T-helper 2 cell treated with Interferon-gamma antibody and Interleukin-4, amounts not matched to agents 5 μg/mL and 100 μg/mL, for 36 hours (primary cell): ENCODE results near the gene TECPR1.

Source experiments
- DNase-seq: peaks from one replicate; pipeline ENCODE4 v3.0.0; 2021; ENCODE audit warnings: low spot score
- H3K27ac Mint-ChIP-seq: one replicate; pipeline ENCODE4 v1.8.0; 2021; ENCODE audit warnings: mild to moderate bottlenecking, mixed read lengths
- H3K27me3 Mint-ChIP-seq: one replicate; pipeline ENCODE4 v1.8.0; 2021; ENCODE audit warnings: low read depth, mixed read lengths
- H3K36me3 Mint-ChIP-seq: one replicate; pipeline ENCODE4 v1.8.0; 2021; ENCODE audit warnings: low read depth, mixed read lengths
- H3K4me1 Mint-ChIP-seq: one replicate; pipeline ENCODE4 v1.8.0; 2021; ENCODE audit warnings: low read depth, mixed read lengths
- H3K4me3 Mint-ChIP-seq: one replicate; pipeline ENCODE4 v1.8.0; 2022; ENCODE audit warnings: mild to moderate bottlenecking, moderate library complexity, mixed read lengths
- H3K9me3 Mint-ChIP-seq: one replicate; pipeline ENCODE4 v1.8.0; 2021; ENCODE audit warnings: mixed read lengths

The TECPR1 gene

GRCh38 chr7:98251601-98252424 lies at the start of gene TECPR1:
TECPR1 (minus strand) TSS chr7:98252232; CDS start chr7:98246146, 6,086 bp downstream.
- Mint-ChIP-seq H3K27me3 (no peaks in the 10 kb centered on the region), H3K4me3 (peak within 1 kb of the TSS; percentile 97), H3K9me3 (no peaks in the 10 kb centered on the region), H3K36me3 (peaks cover 32% of the 10 kb centered on the region), H3K4me1 (peaks cover 48% of the 10 kb centered on the region), H3K27ac (peak within 1 kb of the TSS; percentile 100)
- peak; percentile 94 for DNase-seq

GRCh38 chr7:98300595-98301372 lies 48.8 kb upstream of the TECPR1 start:
- H3K4me3 Mint-ChIP-seq, result no peak overlapping the region
- no peak overlapping the region for H3K27ac Mint-ChIP-seq
- no peaks in the 10 kb centered on the region for H3K36me3 Mint-ChIP-seq
- no peaks in the 10 kb centered on the region for H3K4me1 Mint-ChIP-seq
- no peak for DNase-seq
- H3K9me3 Mint-ChIP-seq, result no peaks in the 10 kb centered on the region
- no peaks in the 10 kb centered on the region for H3K27me3 Mint-ChIP-seq

GRCh38 chr7:98297626-98298286 lies 45.7 kb upstream of the TECPR1 start:
- DNase-seq, result no peak
- H3K27me3 Mint-ChIP-seq, result no peaks in the 10 kb centered on the region
- no peak overlapping the region for H3K4me3 Mint-ChIP-seq
- no peak overlapping the region for H3K27ac Mint-ChIP-seq
- no peaks in the 10 kb centered on the region for H3K9me3 Mint-ChIP-seq
- no peaks in the 10 kb centered on the region for H3K36me3 Mint-ChIP-seq
- H3K4me1 Mint-ChIP-seq, result no peaks in the 10 kb centered on the region

GRCh38 chr7:98296833-98297232 lies 44.8 kb upstream of the TECPR1 start:
- Mint-ChIP-seq H3K4me3 (no peak overlapping the region), H3K9me3 (no peaks in the 10 kb centered on the region), H3K27me3 (no peaks in the 10 kb centered on the region), H3K36me3 (no peaks in the 10 kb centered on the region), H3K27ac (no peak overlapping the region), H3K4me1 (no peaks in the 10 kb centered on the region)
- DNase-seq, result no peak

GRCh38 chr7:98295467-98296192 lies 43.6 kb upstream of the TECPR1 start:
- H3K4me3 Mint-ChIP-seq, result no peak overlapping the region
- no peak for DNase-seq
- no peaks in the 10 kb centered on the region for H3K9me3 Mint-ChIP-seq
- H3K36me3 Mint-ChIP-seq, result no peaks in the 10 kb centered on the region
- H3K4me1 Mint-ChIP-seq, result no peaks in the 10 kb centered on the region
- no peaks in the 10 kb centered on the region for H3K27me3 Mint-ChIP-seq
- no peak overlapping the region for H3K27ac Mint-ChIP-seq

- Mint-ChIP-seq H3K4me3 (no peak overlapping the region), H3K27ac (no peak overlapping the region), H3K27me3 (no peaks in the 10 kb centered on the region), H3K36me3 (no peaks in the 10 kb centered on the region), H3K9me3 (no peaks in the 10 kb centered on the region), H3K4me1 (no peaks in the 10 kb centered on the region)
- DNase-seq, result no peak
These were observed 42.9 kb upstream of the TECPR1 start for GRCh38 chr7:98294798-98295382.

- no peaks in the 10 kb centered on the region for H3K27me3 Mint-ChIP-seq
- H3K36me3 Mint-ChIP-seq, result no peaks in the 10 kb centered on the region
- H3K9me3 Mint-ChIP-seq, result no peaks in the 10 kb centered on the region
- no peak overlapping the region for H3K27ac Mint-ChIP-seq
- H3K4me3 Mint-ChIP-seq, result no peak overlapping the region
- no peak for DNase-seq
- no peaks in the 10 kb centered on the region for H3K4me1 Mint-ChIP-seq
These were observed 42.3 kb upstream of the TECPR1 start for GRCh38 chr7:98294326-98294725.

- H3K27ac Mint-ChIP-seq, result no peak overlapping the region
- H3K27me3 Mint-ChIP-seq, result no peaks in the 10 kb centered on the region
- no peaks in the 10 kb centered on the region for H3K36me3 Mint-ChIP-seq
- no peak overlapping the region for H3K4me3 Mint-ChIP-seq
- no peaks in the 10 kb centered on the region for H3K9me3 Mint-ChIP-seq
- DNase-seq, result no peak
- H3K4me1 Mint-ChIP-seq, result no peaks in the 10 kb centered on the region
These were observed 41.7 kb upstream of the TECPR1 start for GRCh38 chr7:98293746-98294145.

GRCh38 chr7:98293265-98293664 lies 41.2 kb upstream of the TECPR1 start:
- Mint-ChIP-seq H3K36me3 (no peaks in the 10 kb centered on the region), H3K4me1 (no peaks in the 10 kb centered on the region), H3K9me3 (no peaks in the 10 kb centered on the region), H3K27me3 (no peaks in the 10 kb centered on the region), H3K4me3 (no peak overlapping the region), H3K27ac (no peak overlapping the region)
- DNase-seq, result no peak

GRCh38 chr7:98291717-98292116 lies 39.7 kb upstream of the TECPR1 start:
- H3K27ac Mint-ChIP-seq, result no peak overlapping the region
- DNase-seq, result no peak
- H3K36me3 Mint-ChIP-seq, result no peaks in the 10 kb centered on the region
- H3K4me1 Mint-ChIP-seq, result no peaks in the 10 kb centered on the region
- no peaks in the 10 kb centered on the region for H3K27me3 Mint-ChIP-seq
- H3K9me3 Mint-ChIP-seq, result no peaks in the 10 kb centered on the region
- H3K4me3 Mint-ChIP-seq, result no peak overlapping the region

GRCh38 chr7:98289333-98289875 lies 37.4 kb upstream of the TECPR1 start:
- no peak for DNase-seq
- Mint-ChIP-seq H3K36me3 (no peaks in the 10 kb centered on the region), H3K27ac (no peak overlapping the region), H3K4me1 (peaks cover 2% of the 10 kb centered on the region), H3K9me3 (no peaks in the 10 kb centered on the region), H3K4me3 (no peak overlapping the region), H3K27me3 (no peaks in the 10 kb centered on the region)

- DNase-seq, result no peak
- H3K4me3 Mint-ChIP-seq, result no peak overlapping the region
- H3K9me3 Mint-ChIP-seq, result no peaks in the 10 kb centered on the region
- H3K4me1 Mint-ChIP-seq, result peaks cover 3% of the 10 kb centered on the region
- no peak overlapping the region for H3K27ac Mint-ChIP-seq
- no peaks in the 10 kb centered on the region for H3K27me3 Mint-ChIP-seq
- H3K36me3 Mint-ChIP-seq, result no peaks in the 10 kb centered on the region
These were observed 36.2 kb upstream of the TECPR1 start for GRCh38 chr7:98288064-98288823.
